Measurements from ENCODE around the gene DENND5B. TPM values are rescaled to one million over a fixed set of nuclear protein-coding genes. Genes with fewer than 3 reads are reported as not detected.

The DENND5B gene
- total RNA-seq, 8 experiments from 2014 or later, result 2.6 to 36.9 (median 18.1) TPM

- WGBS, 10 experiments, result 33 to 100% (median 86%) methylated on average over 1 to 7 of the region's 7 CpGs
- Histone ChIP-seq H3K4me3 (no peak overlapping the region), H3K4me1 (replicated peaks in 1 of 2) (no peaks in the 10 kb centered on the region), H3K27ac (no peak overlapping the region)
- in situ Hi-C loops (cut with MboI; ENCODE audit: low pct_unique_long_range_greater_than_20kb in 2 of 9, low sequenced_read_pairs in 9 of 9, unreplicated experiment in 9 of 9), result no loop called here
- ATAC-seq (replicated peaks in 6 of 8), result peak in 3 of 8 experiments; percentile 26 to 76 (median 74)
Observed at GRCh38 chr12:31528095-31528494, 62.8 kb downstream of the DENND5B start.

- no peak for ATAC-seq (replicated peaks in 6 of 8)
- no peak overlapping the region for H3K4me3 ChIP-seq
- no peak overlapping the region for H3K27ac ChIP-seq
- H3K4me1 ChIP-seq (replicated peaks in 1 of 2), result no peaks in the 10 kb centered on the region
- 91 to 100% (median 95%) methylated on average over 1 to 3 of the region's 4 CpGs; no CpG with 5 or more reads in 1 of the 10 experiments for WGBS, 10 experiments
- in situ Hi-C loops (cut with MboI; ENCODE audit: low pct_unique_long_range_greater_than_20kb in 2 of 9, low sequenced_read_pairs in 9 of 9, unreplicated experiment in 9 of 9), result no loop called here
Observed at GRCh38 chr12:31527083-31527482, 63.9 kb downstream of the DENND5B start.

- Histone ChIP-seq H3K27ac (no peak overlapping the region), H3K4me1 (replicated peaks in 1 of 2) (no peaks in the 10 kb centered on the region), H3K4me3 (no peak overlapping the region)
- 15 to 100% (median 62%) methylated on average over 2 to 4 of the region's 4 CpGs for WGBS, 10 experiments
- peak in 1 of 8 experiments; percentile 42 for ATAC-seq (replicated peaks in 6 of 8)
- in situ Hi-C loops (cut with MboI; ENCODE audit: low pct_unique_long_range_greater_than_20kb in 2 of 9, low sequenced_read_pairs in 9 of 9, unreplicated experiment in 9 of 9), result no loop called here
Observed at GRCh38 chr12:31526158-31526546, 64.8 kb downstream of the DENND5B start.

GRCh38 chr12:31525496-31526157, 65.3 kb downstream of the DENND5B start:
- ATAC-seq (replicated peaks in 6 of 8), result no peak
- H3K27ac ChIP-seq, result no peak overlapping the region
- in situ Hi-C loops (cut with MboI; ENCODE audit: low pct_unique_long_range_greater_than_20kb in 2 of 9, low sequenced_read_pairs in 9 of 9, unreplicated experiment in 9 of 9), result no loop called here
- 50 to 100% (median 70%) methylated on average over 1 to 3 of the region's 3 CpGs; no CpG with 5 or more reads in 3 of the 10 experiments for WGBS, 10 experiments
- no peak overlapping the region for H3K4me3 ChIP-seq
- no peaks in the 10 kb centered on the region for H3K4me1 ChIP-seq (replicated peaks in 1 of 2)

GRCh38 chr12:31524791-31525495, 66.0 kb downstream of the DENND5B start:
- WGBS, 10 experiments, result 0 to 100% (median 80%) methylated on average over 1 of the region's 1 CpG; no CpG with 5 or more reads in 1 of the 10 experiments
- in situ Hi-C loops (cut with MboI; ENCODE audit: low pct_unique_long_range_greater_than_20kb in 2 of 9, low sequenced_read_pairs in 9 of 9, unreplicated experiment in 9 of 9), result no loop called here
- H3K4me1 ChIP-seq (replicated peaks in 1 of 2), result peaks cover 0 to 3% of the 10 kb centered on the region in 2 donors
- H3K27ac ChIP-seq, result no peak overlapping the region
- no peak overlapping the region for H3K4me3 ChIP-seq
- ATAC-seq (replicated peaks in 6 of 8), result peak in 2 of 8 experiments; percentile 53 to 65

GRCh38 chr12:31523306-31523705, 67.6 kb downstream of the DENND5B start:
- WGBS, 10 experiments, result 80 to 100% (median 100%) methylated on average over 1 to 2 of the region's 2 CpGs; no CpG with 5 or more reads in 3 of the 10 experiments
- Histone ChIP-seq H3K4me1 (replicated peaks in 1 of 2) (peaks cover 12 to 20% of the 10 kb centered on the region in 2 donors), H3K27ac (no peak overlapping the region), H3K4me3 (no peak overlapping the region)
- in situ Hi-C loops (cut with MboI; ENCODE audit: low pct_unique_long_range_greater_than_20kb in 2 of 9, low sequenced_read_pairs in 9 of 9, unreplicated experiment in 9 of 9), result no loop called here
- no peak for ATAC-seq (replicated peaks in 6 of 8)

- Histone ChIP-seq H3K27ac (no peak overlapping the region), H3K4me3 (no peak overlapping the region), H3K4me1 (replicated peaks in 1 of 2) (peaks cover 19 to 27% of the 10 kb centered on the region in 2 donors)
- WGBS, 10 experiments, result 60 to 100% (median 82%) methylated on average over 1 to 7 of the region's 7 CpGs; no CpG with 5 or more reads in 2 of the 10 experiments
- ATAC-seq (replicated peaks in 6 of 8), result no peak
- in situ Hi-C loops (cut with MboI; ENCODE audit: low pct_unique_long_range_greater_than_20kb in 2 of 9, low sequenced_read_pairs in 9 of 9, unreplicated experiment in 9 of 9), result no loop called here
Observed at GRCh38 chr12:31522607-31523006, 68.3 kb downstream of the DENND5B start.

GRCh38 chr12:31521964-31522363, 69.0 kb downstream of the DENND5B start:
- ATAC-seq (replicated peaks in 6 of 8), result peak in 2 of 8 experiments; percentile 11 to 30
- Histone ChIP-seq H3K4me1 (replicated peaks in 1 of 2) (peaks cover 21 to 29% of the 10 kb centered on the region in 2 donors), H3K27ac (no peak overlapping the region), H3K4me3 (no peak overlapping the region)
- in situ Hi-C loops (cut with MboI; ENCODE audit: low pct_unique_long_range_greater_than_20kb in 2 of 9, low sequenced_read_pairs in 9 of 9, unreplicated experiment in 9 of 9), result no loop called here
- 0 to 80% (median 46%) methylated on average over 1 of the region's 1 CpG; no CpG with 5 or more reads in 2 of the 10 experiments for WGBS, 10 experiments

GRCh38 chr12:31519511-31519910, 71.4 kb downstream of the DENND5B start:
- H3K4me1 ChIP-seq (replicated peaks in 1 of 2), result peaks cover 21 to 29% of the 10 kb centered on the region in 2 donors
- H3K4me3 ChIP-seq, result no peak overlapping the region
- peak in 1 of 8 experiments; percentile 11 for ATAC-seq (replicated peaks in 6 of 8)
- in situ Hi-C loops (cut with MboI; ENCODE audit: low pct_unique_long_range_greater_than_20kb in 2 of 9, low sequenced_read_pairs in 9 of 9, unreplicated experiment in 9 of 9), result no loop called here
- H3K27ac ChIP-seq, result no peak overlapping the region

- Histone ChIP-seq H3K4me1 (replicated peaks in 1 of 2) (peaks cover 21 to 29% of the 10 kb centered on the region in 2 donors), H3K27ac (peak overlapping the region; percentile 20 to 58), H3K4me3 (no peak overlapping the region)
- WGBS, 10 experiments, result 0 to 40% (median 1%) methylated on average over 1 to 4 of the region's 4 CpGs
- in situ Hi-C loops (cut with MboI; ENCODE audit: low pct_unique_long_range_greater_than_20kb in 2 of 9, low sequenced_read_pairs in 9 of 9, unreplicated experiment in 9 of 9), result no loop called here
- ATAC-seq (replicated peaks in 6 of 8), result peak; percentile 90 to 98 (median 93)
Observed at GRCh38 chr12:31518680-31519227, 72.2 kb downstream of the DENND5B start.

GRCh38 chr12:31517994-31518393, 72.9 kb downstream of the DENND5B start:
- H3K27ac ChIP-seq, result no peak overlapping the region
- 0 to 80% (median 50%) methylated on average over 1 of the region's 1 CpG; no CpG with 5 or more reads in 5 of the 10 experiments for WGBS, 10 experiments
- ATAC-seq (replicated peaks in 6 of 8), result peak in 2 of 8 experiments; percentile 19 to 24
- in situ Hi-C loops (cut with MboI; ENCODE audit: low pct_unique_long_range_greater_than_20kb in 2 of 9, low sequenced_read_pairs in 9 of 9, unreplicated experiment in 9 of 9), result no loop called here
- H3K4me1 ChIP-seq (replicated peaks in 1 of 2), result peaks cover 21 to 29% of the 10 kb centered on the region in 2 donors
- H3K4me3 ChIP-seq, result no peak overlapping the region

- ATAC-seq (replicated peaks in 6 of 8), result no peak
- Histone ChIP-seq H3K4me1 (replicated peaks in 1 of 2) (peaks cover 21 to 29% of the 10 kb centered on the region in 2 donors), H3K27ac (no peak overlapping the region), H3K4me3 (no peak overlapping the region)
- in situ Hi-C loops (cut with MboI; ENCODE audit: low pct_unique_long_range_greater_than_20kb in 2 of 9, low sequenced_read_pairs in 9 of 9, unreplicated experiment in 9 of 9), result no loop called here
- WGBS, 10 experiments, result 10 to 87% (median 48%) methylated on average over 1 to 2 of the region's 2 CpGs; no CpG with 5 or more reads in 1 of the 10 experiments
Observed at GRCh38 chr12:31516702-31517101, 74.2 kb downstream of the DENND5B start.

- in situ Hi-C loops (cut with MboI; ENCODE audit: low pct_unique_long_range_greater_than_20kb in 2 of 9, low sequenced_read_pairs in 9 of 9, unreplicated experiment in 9 of 9), result no loop called here
- H3K27ac ChIP-seq, result no peak overlapping the region
- 92 to 100% (median 94%) methylated on average over 3 to 4 of the region's 4 CpGs; no CpG with 5 or more reads in 5 of the 10 experiments for WGBS, 10 experiments
- ATAC-seq (replicated peaks in 6 of 8), result no peak
- peaks cover 21 to 25% of the 10 kb centered on the region in 2 donors for H3K4me1 ChIP-seq (replicated peaks in 1 of 2)
- H3K4me3 ChIP-seq, result no peak overlapping the region
Observed at GRCh38 chr12:31514912-31515311, 76.0 kb downstream of the DENND5B start.

Data from motor neuron (in vitro differentiated cells).